ENCODE measurements around the gene COL6A5. TPM values are rescaled to one million over a fixed set of nuclear protein-coding genes. Genes with fewer than 3 reads are reported as not detected.
"Not testable (repeated sequence)": the region's sequence is repeated elsewhere in the genome, so short reads cannot be mapped to it uniquely, and the experiment has no call there.

Gene COL6A5
- total RNA-seq, 2 donors from 2014 or later = not detected

- TF ChIP-seq CTCF (IDR thresholded peaks at IDR 0.05) = no peak
- DNase-seq (ENCODE audit: low spot score) = no peak
- no peak overlapping the region for H3K4me3 ChIP-seq
- no peaks in the 10 kb centered on the region for H3K4me1 ChIP-seq
- no peaks in the 10 kb centered on the region for H3K27me3 ChIP-seq
- no peak overlapping the region for H3K27ac ChIP-seq
- H3K9me3 ChIP-seq = no peaks in the 10 kb centered on the region
- no peaks in the 10 kb centered on the region for H3K36me3 ChIP-seq
These were observed 83.6 kb downstream of the COL6A5 start for GRCh38 chr3:130428871-130429712.

- no peak for DNase-seq (ENCODE audit: low spot score)
- Histone ChIP-seq H3K27me3 (no peaks in the 10 kb centered on the region), H3K36me3 (no peaks in the 10 kb centered on the region), H3K27ac (no peak overlapping the region), H3K9me3 (no peaks in the 10 kb centered on the region), H3K4me3 (no peak overlapping the region), H3K4me1 (no peaks in the 10 kb centered on the region)
- TF ChIP-seq CTCF (IDR thresholded peaks at IDR 0.05) = no peak
These were observed 84.2 kb downstream of the COL6A5 start for GRCh38 chr3:130429713-130430023.

- H3K27ac ChIP-seq = no peak overlapping the region
- no peaks in the 10 kb centered on the region for H3K36me3 ChIP-seq
- no peak overlapping the region for H3K4me3 ChIP-seq
- TF ChIP-seq CTCF (IDR thresholded peaks at IDR 0.05) = no peak
- H3K27me3 ChIP-seq = no peaks in the 10 kb centered on the region
- no peaks in the 10 kb centered on the region for H3K4me1 ChIP-seq
- H3K9me3 ChIP-seq = no peaks in the 10 kb centered on the region
- no peak for DNase-seq (ENCODE audit: low spot score)
These were observed 84.8 kb downstream of the COL6A5 start for GRCh38 chr3:130430266-130430665.

- H3K9me3 ChIP-seq; H3K36me3 ChIP-seq; DNase-seq (ENCODE audit: low spot score); H3K27ac ChIP-seq; H3K4me1 ChIP-seq; H3K4me3 ChIP-seq; H3K27me3 ChIP-seq: not testable (repeated sequence)
These were observed 86.6 kb downstream of the COL6A5 start for GRCh38 chr3:130432086-130432485.

GRCh38 chr3:130433306-130433705 is 87.8 kb downstream of the COL6A5 start:
- no peaks in the 10 kb centered on the region for H3K9me3 ChIP-seq
- H3K4me3 ChIP-seq = no peak overlapping the region
- H3K36me3 ChIP-seq = no peaks in the 10 kb centered on the region
- no peak for TF ChIP-seq CTCF (IDR thresholded peaks at IDR 0.05)
- no peaks in the 10 kb centered on the region for H3K27me3 ChIP-seq
- no peaks in the 10 kb centered on the region for H3K4me1 ChIP-seq
- H3K27ac ChIP-seq = no peak overlapping the region
- DNase-seq (ENCODE audit: low spot score) = no peak

GRCh38 chr3:130442284-130442683 is 96.8 kb downstream of the COL6A5 start:
- no peak overlapping the region for H3K4me3 ChIP-seq
- no peak for TF ChIP-seq CTCF (IDR thresholded peaks at IDR 0.05)
- no peaks in the 10 kb centered on the region for H3K9me3 ChIP-seq
- H3K27me3 ChIP-seq = no peaks in the 10 kb centered on the region
- no peak for DNase-seq (ENCODE audit: low spot score)
- no peaks in the 10 kb centered on the region for H3K36me3 ChIP-seq
- H3K27ac ChIP-seq = no peak overlapping the region
- no peaks in the 10 kb centered on the region for H3K4me1 ChIP-seq

GRCh38 chr3:130446840-130447239 is 101.4 kb downstream of the COL6A5 start:
- not testable (repeated sequence) for DNase-seq (ENCODE audit: low spot score); H3K4me1 ChIP-seq; H3K4me3 ChIP-seq; H3K9me3 ChIP-seq; H3K36me3 ChIP-seq; H3K27me3 ChIP-seq; H3K27ac ChIP-seq

- H3K4me1 ChIP-seq; H3K27ac ChIP-seq; H3K9me3 ChIP-seq; H3K36me3 ChIP-seq; H3K4me3 ChIP-seq; H3K27me3 ChIP-seq; DNase-seq (ENCODE audit: low spot score): not testable (repeated sequence)
These were observed 102.7 kb downstream of the COL6A5 start for GRCh38 chr3:130448155-130448554.

Measured in right atrium auricular region (tissue), 2 donors.